G401.6 (cell line): ENCODE results near the gene DMRT2.

Experiments used
- FAIRE-seq: peaks from 2 replicates; lab custom pipeline; 2012; peaks lifted over from hg19 to GRCh38; lab: Jason Lieb, UNC

Gene DMRT2

DNA sequence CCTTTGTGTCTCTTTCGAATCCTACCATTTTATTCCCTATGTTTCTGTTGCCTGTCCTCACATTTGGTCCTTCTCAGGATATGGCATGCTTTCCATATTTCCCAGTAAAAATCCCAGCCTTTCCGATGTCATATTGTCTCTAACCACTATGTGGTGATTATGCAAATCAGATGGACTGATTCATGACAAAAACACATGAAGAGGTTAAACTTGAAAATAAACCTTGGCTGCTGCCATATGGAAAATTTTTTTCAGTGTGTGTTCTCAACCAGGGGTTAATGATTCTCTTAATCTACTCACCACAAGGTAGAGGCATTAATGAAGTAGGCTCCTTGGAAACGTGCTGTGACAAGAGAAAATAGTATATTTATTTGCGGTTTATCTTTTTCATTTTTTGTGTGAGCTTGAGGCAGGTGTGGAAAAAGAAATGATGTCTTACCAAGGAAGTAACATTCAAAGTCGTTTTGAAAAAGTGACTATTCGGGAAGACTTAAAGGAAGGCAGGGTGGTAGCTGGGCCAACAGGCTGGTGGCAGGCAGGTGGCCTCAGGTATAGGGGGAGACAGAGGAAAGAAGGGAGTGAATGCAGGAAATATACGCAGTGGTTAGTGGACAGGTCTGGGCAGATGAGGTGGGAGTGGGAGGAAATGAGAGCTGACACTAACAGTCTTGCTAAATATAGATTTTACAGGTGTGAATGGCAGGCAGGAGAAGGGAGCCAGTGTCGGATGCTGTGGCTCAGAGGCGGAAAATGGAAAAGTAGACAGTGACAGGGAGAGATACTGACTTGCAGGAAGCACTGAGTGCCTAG is 46.2 kb downstream of the DMRT2 start:
- FAIRE-seq: no peak

DNA sequence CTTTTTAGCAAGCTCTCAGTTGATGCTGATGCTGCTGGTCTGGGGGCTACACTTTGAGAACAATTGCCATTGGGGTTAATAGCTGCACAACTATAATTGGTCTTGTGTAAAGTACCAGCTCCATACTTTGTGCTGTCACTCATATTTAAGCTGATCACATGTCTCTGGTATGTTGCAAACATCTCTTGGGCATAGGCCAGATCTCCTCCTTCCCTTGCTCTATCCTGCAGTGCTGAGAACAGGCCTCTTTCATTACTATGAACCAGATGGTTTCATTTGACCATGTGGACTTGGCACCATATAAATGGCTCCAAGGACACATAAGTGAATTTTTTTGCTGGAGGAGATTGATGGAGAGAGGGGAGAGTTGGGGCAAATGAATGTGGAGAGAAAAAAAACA is 48.4 kb downstream of the DMRT2 start:
- FAIRE-seq: no peak

DNA sequence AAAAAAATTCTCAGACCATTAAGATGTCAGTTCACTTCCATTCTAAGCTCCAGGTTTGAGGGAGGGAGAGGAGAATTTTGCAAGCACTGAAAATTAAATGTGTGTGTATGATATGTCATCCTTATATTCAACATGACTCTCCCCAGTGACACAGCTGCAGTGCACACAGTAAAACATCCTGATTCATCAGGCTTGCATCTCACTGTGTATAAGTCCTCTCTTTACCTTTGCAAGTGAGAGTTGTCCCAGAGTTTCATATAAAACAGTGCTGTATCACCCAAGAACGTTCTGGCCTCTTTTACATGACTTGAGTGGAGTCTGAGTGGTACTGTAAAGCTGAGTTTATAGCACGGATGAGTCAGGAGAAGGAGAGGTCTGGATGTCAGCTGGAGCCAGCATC is 50.0 kb downstream of the DMRT2 start:
- FAIRE-seq: no peak

DNA sequence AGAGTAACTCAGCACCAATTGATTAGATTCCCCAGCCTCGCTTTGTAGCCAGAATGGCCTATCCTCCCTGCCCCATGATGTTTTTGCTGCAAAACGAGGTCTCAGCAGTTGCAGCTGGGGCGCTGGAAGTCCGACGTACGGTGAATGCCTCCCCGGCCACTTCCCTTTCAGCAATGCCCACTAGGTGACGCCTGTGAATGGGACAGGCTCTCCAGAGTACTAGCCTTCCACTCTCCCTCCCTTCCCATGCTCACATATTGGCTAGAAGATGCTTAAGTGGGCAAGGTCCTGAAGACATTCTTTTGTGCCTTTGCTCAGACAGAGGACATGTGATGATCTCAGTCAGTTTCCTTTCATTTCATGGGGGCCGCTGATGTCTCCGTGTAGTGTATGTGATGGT is 50.8 kb downstream of the DMRT2 start:
- FAIRE-seq: no peak

DNA sequence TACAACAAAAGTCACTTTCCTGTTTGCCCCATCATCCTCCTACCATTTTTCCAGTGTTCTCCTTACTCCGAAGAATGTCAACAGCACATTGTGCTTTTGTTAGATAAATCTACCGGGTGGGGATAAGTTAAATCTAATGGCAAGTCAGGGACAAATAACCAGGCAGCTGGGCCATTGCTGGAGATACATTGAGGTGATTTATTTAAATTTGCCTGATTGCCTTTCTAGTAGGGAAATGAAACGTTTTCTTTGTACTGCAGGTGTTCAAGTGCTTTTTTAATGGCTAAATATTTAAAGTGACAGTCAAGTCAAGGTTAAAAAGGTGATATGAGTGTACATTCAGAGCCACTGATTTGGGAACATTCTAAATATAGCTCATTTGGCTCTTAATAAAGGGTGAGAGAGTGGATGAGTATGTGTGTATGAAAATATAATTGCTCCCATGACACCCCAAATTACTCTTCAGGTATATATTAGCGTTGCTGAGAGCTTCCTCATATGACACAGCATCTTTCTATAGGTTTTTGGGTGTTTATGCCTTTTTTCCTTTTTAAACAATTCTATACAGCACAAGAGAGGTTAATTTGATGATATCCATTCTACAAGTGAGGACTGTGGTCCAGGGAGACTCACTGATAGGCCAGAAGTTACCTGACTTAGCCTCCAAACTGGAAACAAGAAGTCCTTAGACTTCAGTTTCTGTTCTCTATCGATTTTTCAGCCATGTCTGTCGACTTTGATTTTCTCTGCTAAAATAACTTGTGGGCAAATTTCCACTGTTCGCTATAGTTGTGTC is 51.9 kb downstream of the DMRT2 start:
- no peak for FAIRE-seq

DNA sequence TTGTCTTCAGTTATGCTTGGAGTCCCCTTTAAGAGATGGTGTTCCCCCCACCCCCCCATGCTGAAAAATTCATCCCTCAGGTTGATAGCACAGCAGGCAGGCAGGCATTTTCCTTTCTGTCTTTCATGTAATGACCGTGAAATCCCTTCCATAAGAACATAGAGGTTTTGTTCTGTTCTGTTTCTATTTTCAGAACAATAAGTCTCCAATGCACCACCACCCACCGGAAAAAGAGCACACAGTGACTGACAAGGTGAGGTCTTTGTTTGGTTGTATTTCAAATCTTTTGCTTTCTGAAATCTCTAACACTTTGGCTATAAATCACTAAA is 52.4 kb downstream of the DMRT2 start:
- no peak for FAIRE-seq
